Endodermal cell (in vitro differentiated cells): ENCODE results near the gene ZC3H18. TPM values are rescaled to one million over a fixed set of nuclear protein-coding genes. Genes with fewer than 3 reads are reported as not detected.

Experiments
- DNase-seq: peaks from one replicate; pipeline ENCODE4 v3.0.0-alpha.2; 2017
- H3K27ac ChIP-seq: 2 replicates; pipeline ENCODE4 v1.5.1; 2013; ENCODE audit warnings: mild to moderate bottlenecking, low read depth, low read length, moderate library complexity
- H3K27me3 ChIP-seq: 2 replicates; pipeline ENCODE4 v1.6.1; 2013; ENCODE audit warnings: mild to moderate bottlenecking, low read length, moderate library complexity; ENCODE audit not compliant: insufficient read depth, control insufficient read depth, poor library complexity, severe bottlenecking
- H3K36me3 ChIP-seq: 2 replicates; pipeline ENCODE4 v1.7.0; 2013; ENCODE audit warnings: mild to moderate bottlenecking, low read length, moderate library complexity; ENCODE audit not compliant: control insufficient read depth, insufficient read depth
- H3K4me1 ChIP-seq: one replicate; pipeline ENCODE4 v1.7.0; 2013; ENCODE audit warnings: low read length; ENCODE audit not compliant: control insufficient read depth, insufficient read depth
- H3K4me3 ChIP-seq: 2 replicates; pipeline ENCODE4 v1.5.1; 2013; ENCODE audit warnings: mild to moderate bottlenecking, low read length, moderate library complexity
- H3K9ac ChIP-seq: 2 replicates; pipeline ENCODE4 v1.6.1; 2013; ENCODE audit warnings: mild to moderate bottlenecking, low read length, moderate library complexity; ENCODE audit not compliant: poor library complexity, severe bottlenecking; ENCODE audit errors: extremely low read depth
- H3K9me3 ChIP-seq: 2 replicates; pipeline ENCODE4 v1.6.1; 2013; ENCODE audit warnings: mild to moderate bottlenecking, low read length, moderate library complexity; ENCODE audit not compliant: control insufficient read depth
- H3K27ac Mint-ChIP-seq: 2 replicates; pipeline ENCODE4 v1.8.0; 2020; ENCODE audit warnings: mixed read lengths
- H3K27me3 Mint-ChIP-seq: 2 replicates; pipeline ENCODE4 v1.8.0; 2021; ENCODE audit warnings: mild to moderate bottlenecking, mixed read lengths; ENCODE audit not compliant: insufficient read depth
- H3K36me3 Mint-ChIP-seq: 2 replicates; pipeline ENCODE4 v1.8.0; 2020; ENCODE audit warnings: low read depth, mixed read lengths
- H3K4me1 Mint-ChIP-seq: 2 replicates; pipeline ENCODE4 v1.8.0; 2020; ENCODE audit warnings: mixed read lengths
- H3K4me3 Mint-ChIP-seq: 2 replicates; pipeline ENCODE4 v1.8.0; 2020; ENCODE audit warnings: mild to moderate bottlenecking, moderate library complexity, mixed read lengths
- H3K9me3 Mint-ChIP-seq: 2 replicates; pipeline ENCODE4 v1.8.0; 2020; ENCODE audit warnings: mild to moderate bottlenecking, mixed read lengths
- CTCF ChIP-seq: fragments of 200-600 bp; sonication (generic); conservative IDR thresholded peaks from 2 replicates; pipeline ENCODE4 v1.5.0; 2021; ENCODE audit warnings: antibody characterized with exemption, mild to moderate bottlenecking
- WGBS, 2 experiments: methylation state at CpG; one replicate each; pipeline versions ENCODE4 v1.1.5 to v1.1.7; 2013; ENCODE audit warnings: missing lambda C conversion rate in 2 of 2, mixed read lengths in 1 of 2; ENCODE audit not compliant: insufficient coverage in 1 of 2, insufficient read length in 1 of 2; 5-methylcytosine and 5-hydroxymethylcytosine counted together
- total RNA-seq, 2 donors: library from RNA; stranded (reverse); fragmentation: NEBNext Ultra II Directional in 1 of 2; extraction: Animal tissue kit (Norgen Biotek cat#: 25700) in 1 of 2; gene quantifications; 2 replicates in 1 of 2; 3 replicates in 1 of 2; pipeline ENCODE4 v1.2.1, GENCODE V29; 2021

Gene ZC3H18
- total RNA-seq, 2 donors from 2014 or later: 75.4 to 76.6 TPM

- H3K36me3 Mint-ChIP-seq: peaks cover 14% of the 10 kb centered on the region
- H3K27me3 Mint-ChIP-seq: no peaks in the 10 kb centered on the region
- DNase-seq: no peak
- Histone ChIP-seq H3K27ac (no peak overlapping the region), H3K9me3 (no peaks in the 10 kb centered on the region), H3K9ac (no peak overlapping the region), H3K27me3 (no peaks in the 10 kb centered on the region), H3K4me3 (no peak overlapping the region), H3K36me3 (peaks cover 7% of the 10 kb centered on the region), H3K4me1 (peaks cover 6% of the 10 kb centered on the region)
- H3K4me1 Mint-ChIP-seq: peaks cover 1% of the 10 kb centered on the region
- H3K27ac Mint-ChIP-seq: no peak overlapping the region
- H3K9me3 Mint-ChIP-seq: no peaks in the 10 kb centered on the region
- 84 to 86% methylated on average over 13 to 17 of the region's 17 CpGs for WGBS, 2 experiments
- H3K4me3 Mint-ChIP-seq: no peak overlapping the region
- no peak for TF ChIP-seq CTCF
These were observed 44.6 kb upstream of the ZC3H18 start for GRCh38 chr16:88525663-88525990.

- H3K9me3 Mint-ChIP-seq: no peaks in the 10 kb centered on the region
- H3K9me3 ChIP-seq: no peaks in the 10 kb centered on the region
- peaks cover 14% of the 10 kb centered on the region for H3K36me3 Mint-ChIP-seq
- H3K4me1 Mint-ChIP-seq: peaks cover 2% of the 10 kb centered on the region
- H3K4me3 ChIP-seq: no peak overlapping the region
- 86 to 94% methylated on average over 16 to 29 of the region's 29 CpGs for WGBS, 2 experiments
- peaks cover 7% of the 10 kb centered on the region for H3K36me3 ChIP-seq
- no peaks in the 10 kb centered on the region for H3K27me3 ChIP-seq
- H3K4me3 Mint-ChIP-seq: no peak overlapping the region
- peaks cover 13% of the 10 kb centered on the region for H3K4me1 ChIP-seq
- DNase-seq: no peak
- no peak for TF ChIP-seq CTCF
- H3K9ac ChIP-seq: no peak overlapping the region
- no peak overlapping the region for H3K27ac Mint-ChIP-seq
- no peaks in the 10 kb centered on the region for H3K27me3 Mint-ChIP-seq
- H3K27ac ChIP-seq: no peak overlapping the region
These were observed 43.9 kb upstream of the ZC3H18 start for GRCh38 chr16:88526008-88526905.

- Histone ChIP-seq H3K4me3 (no peak overlapping the region), H3K27me3 (no peaks in the 10 kb centered on the region), H3K9me3 (no peaks in the 10 kb centered on the region), H3K27ac (no peak overlapping the region), H3K36me3 (peaks cover 7% of the 10 kb centered on the region), H3K9ac (no peak overlapping the region), H3K4me1 (peaks cover 13% of the 10 kb centered on the region)
- Mint-ChIP-seq H3K27ac (no peak overlapping the region), H3K27me3 (no peaks in the 10 kb centered on the region), H3K36me3 (peaks cover 14% of the 10 kb centered on the region), H3K4me3 (no peak overlapping the region), H3K9me3 (no peaks in the 10 kb centered on the region), H3K4me1 (peaks cover 2% of the 10 kb centered on the region)
- 94 to 96% methylated on average over 5 to 9 of the region's 9 CpGs for WGBS, 2 experiments
- no peak for TF ChIP-seq CTCF
- DNase-seq: no peak
These were observed 43.4 kb upstream of the ZC3H18 start for GRCh38 chr16:88526906-88527185.
